ENCODE results near the gene BANK1.

DNA sequence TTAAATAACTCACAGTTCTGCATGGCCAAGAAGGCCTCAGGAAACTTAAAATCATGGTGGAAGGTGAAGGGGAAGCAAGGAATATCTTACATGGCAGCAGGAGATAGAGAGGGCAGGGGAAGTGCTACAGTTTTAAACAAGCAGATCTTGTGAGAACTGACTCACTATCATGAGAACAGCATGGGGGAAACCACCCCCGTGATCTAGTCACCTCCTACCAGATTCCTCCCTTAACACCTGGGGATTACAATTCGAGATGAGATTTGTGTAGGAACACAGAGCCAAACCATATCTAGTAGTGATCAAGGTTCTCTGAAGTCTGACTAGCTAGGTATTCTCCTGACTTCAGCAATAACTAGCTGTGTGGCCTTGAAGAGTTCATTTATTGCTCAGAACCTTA is 56.0 kb downstream of the BANK1 start:
- TF ChIP-seq, protein P1, sequence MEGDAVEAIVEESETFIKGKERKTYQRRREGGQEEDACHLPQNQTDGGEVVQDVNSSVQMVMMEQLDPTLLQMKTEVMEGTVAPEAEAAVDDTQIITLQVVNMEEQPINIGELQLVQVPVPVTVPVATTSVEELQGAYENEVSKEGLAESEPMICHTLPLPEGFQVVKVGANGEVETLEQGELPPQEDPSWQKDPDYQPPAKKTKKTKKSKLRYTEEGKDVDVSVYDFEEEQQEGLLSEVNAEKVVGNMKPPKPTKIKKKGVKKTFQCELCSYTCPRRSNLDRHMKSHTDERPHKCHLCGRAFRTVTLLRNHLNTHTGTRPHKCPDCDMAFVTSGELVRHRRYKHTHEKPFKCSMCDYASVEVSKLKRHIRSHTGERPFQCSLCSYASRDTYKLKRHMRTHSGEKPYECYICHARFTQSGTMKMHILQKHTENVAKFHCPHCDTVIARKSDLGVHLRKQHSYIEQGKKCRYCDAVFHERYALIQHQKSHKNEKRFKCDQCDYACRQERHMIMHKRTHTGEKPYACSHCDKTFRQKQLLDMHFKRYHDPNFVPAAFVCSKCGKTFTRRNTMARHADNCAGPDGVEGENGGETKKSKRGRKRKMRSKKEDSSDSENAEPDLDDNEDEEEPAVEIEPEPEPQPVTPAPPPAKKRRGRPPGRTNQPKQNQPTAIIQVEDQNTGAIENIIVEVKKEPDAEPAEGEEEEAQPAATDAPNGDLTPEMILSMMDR (IDR thresholded peaks at IDR 0.05), result no peak
- TF ChIP-seq EZH2 (IDR thresholded peaks at IDR 0.05), result no peak
